Measurements from ENCODE around the gene SSTR3. TPM values are rescaled to one million over a fixed set of nuclear protein-coding genes. Genes with fewer than 3 reads are reported as not detected.

The SSTR3 gene
- polyA plus RNA-seq, 1 donor from 2014 or later, result not detected

DNA sequence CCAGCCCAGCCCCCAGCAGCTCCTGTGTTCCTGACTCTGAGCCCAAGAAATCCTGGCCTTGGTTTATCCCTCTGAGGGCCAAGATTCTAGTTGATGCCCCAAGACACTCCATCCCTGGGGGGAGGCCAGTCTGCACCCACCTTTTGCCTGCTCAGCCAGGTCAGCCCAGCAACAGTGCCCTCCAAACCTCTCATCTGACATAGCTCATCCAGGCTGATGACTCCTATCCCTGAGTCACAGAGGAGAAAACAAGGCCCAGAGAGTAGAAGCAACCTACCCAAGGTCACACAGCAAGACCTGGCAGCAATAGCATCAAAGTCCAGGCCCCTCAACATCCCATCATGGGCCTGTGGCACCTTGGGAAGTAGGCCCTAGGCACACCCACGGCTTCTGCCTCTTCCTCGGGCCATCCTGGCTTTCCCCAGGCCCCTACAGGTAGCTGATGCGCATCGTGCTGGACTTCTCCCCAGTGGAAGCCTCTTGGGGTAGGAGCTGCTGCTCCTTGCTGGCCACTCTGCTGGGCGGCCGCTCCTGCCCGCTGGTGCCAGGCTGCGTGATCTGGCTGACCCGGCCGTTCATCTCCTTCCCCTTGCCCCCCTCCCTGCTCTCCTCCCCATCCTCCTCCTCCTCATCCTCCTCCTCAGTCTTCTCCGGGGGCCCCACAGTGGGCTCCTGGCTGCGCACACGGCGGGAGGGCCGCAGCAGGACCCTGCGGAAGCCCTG, 6.0 kb downstream of the SSTR3 start:
- no peak overlapping the region for H3K4me3 ChIP-seq (ENCODE audit: low read length)
- no peaks in the 10 kb centered on the region for H3K9me3 ChIP-seq (ENCODE audit: low read length)
- H3K27me3 ChIP-seq (ENCODE audit: insufficient read depth, low read depth, low read length), result no peaks in the 10 kb centered on the region
- H3K9ac ChIP-seq (ENCODE audit: low read length), result no peak overlapping the region
- no peak for TF ChIP-seq SMC3 (conservative IDR thresholded peaks at IDR 0.05; ENCODE audit: poor library complexity)
- no peak for TF ChIP-seq EP300 (conservative IDR thresholded peaks at IDR 0.05; ENCODE audit: poor library complexity, severe bottlenecking)
- H3K9me2 ChIP-seq (ENCODE audit: insufficient read depth, low read length), result no peaks in the 10 kb centered on the region
- H3K27ac ChIP-seq (ENCODE audit: low read length), result no peak overlapping the region
- H4K20me1 ChIP-seq (ENCODE audit: insufficient read depth), result no peaks in the 10 kb centered on the region
- H3K4me2 ChIP-seq (ENCODE audit: low read length), result no peak overlapping the region
- H3F3A ChIP-seq (ENCODE audit: insufficient read depth, low read length, poor library complexity, severe bottlenecking), result no peaks in the 10 kb centered on the region
- no peaks in the 10 kb centered on the region for H3K36me3 ChIP-seq (ENCODE audit: insufficient read depth, low read length)
- H3K79me2 ChIP-seq (replicated peaks; ENCODE audit: insufficient read depth, low read length), result no peaks in the 10 kb centered on the region
- H2AFZ ChIP-seq (ENCODE audit: low read depth, low read length), result no peak overlapping the region

GRCh38 chr22:37205046-37205445, 7.2 kb downstream of the SSTR3 start:
- Histone ChIP-seq H2AFZ (ENCODE audit: low read depth, low read length) (no peak overlapping the region), H3K79me2 (replicated peaks; ENCODE audit: insufficient read depth, low read length) (no peaks in the 10 kb centered on the region), H3K27me3 (ENCODE audit: insufficient read depth, low read depth, low read length) (no peaks in the 10 kb centered on the region), H4K20me1 (ENCODE audit: insufficient read depth) (no peaks in the 10 kb centered on the region), H3K4me3 (ENCODE audit: low read length) (no peak overlapping the region), H3K9ac (ENCODE audit: low read length) (no peak overlapping the region), H3K9me2 (ENCODE audit: insufficient read depth, low read length) (no peaks in the 10 kb centered on the region), H3K36me3 (ENCODE audit: insufficient read depth, low read length) (no peaks in the 10 kb centered on the region), H3F3A (ENCODE audit: insufficient read depth, low read length, poor library complexity, severe bottlenecking) (no peaks in the 10 kb centered on the region), H3K9me3 (ENCODE audit: low read length) (no peaks in the 10 kb centered on the region), H3K27ac (ENCODE audit: low read length) (no peak overlapping the region), H3K4me2 (ENCODE audit: low read length) (no peak overlapping the region)
- TF ChIP-seq RAD21 (conservative IDR thresholded peaks at IDR 0.05) (no peak), POLR2AphosphoS5 (IDR thresholded peaks at IDR 0.05) (no peak), TAF1 (IDR thresholded peaks at IDR 0.05; ENCODE audit: low read depth) (no peak), SMC3 (conservative IDR thresholded peaks at IDR 0.05; ENCODE audit: poor library complexity) (no peak), CTCF (IDR thresholded peaks at IDR 0.05; ENCODE audit: poor library complexity, severe bottlenecking) (no peak)
- TF ChIP-seq, protein P1, sequence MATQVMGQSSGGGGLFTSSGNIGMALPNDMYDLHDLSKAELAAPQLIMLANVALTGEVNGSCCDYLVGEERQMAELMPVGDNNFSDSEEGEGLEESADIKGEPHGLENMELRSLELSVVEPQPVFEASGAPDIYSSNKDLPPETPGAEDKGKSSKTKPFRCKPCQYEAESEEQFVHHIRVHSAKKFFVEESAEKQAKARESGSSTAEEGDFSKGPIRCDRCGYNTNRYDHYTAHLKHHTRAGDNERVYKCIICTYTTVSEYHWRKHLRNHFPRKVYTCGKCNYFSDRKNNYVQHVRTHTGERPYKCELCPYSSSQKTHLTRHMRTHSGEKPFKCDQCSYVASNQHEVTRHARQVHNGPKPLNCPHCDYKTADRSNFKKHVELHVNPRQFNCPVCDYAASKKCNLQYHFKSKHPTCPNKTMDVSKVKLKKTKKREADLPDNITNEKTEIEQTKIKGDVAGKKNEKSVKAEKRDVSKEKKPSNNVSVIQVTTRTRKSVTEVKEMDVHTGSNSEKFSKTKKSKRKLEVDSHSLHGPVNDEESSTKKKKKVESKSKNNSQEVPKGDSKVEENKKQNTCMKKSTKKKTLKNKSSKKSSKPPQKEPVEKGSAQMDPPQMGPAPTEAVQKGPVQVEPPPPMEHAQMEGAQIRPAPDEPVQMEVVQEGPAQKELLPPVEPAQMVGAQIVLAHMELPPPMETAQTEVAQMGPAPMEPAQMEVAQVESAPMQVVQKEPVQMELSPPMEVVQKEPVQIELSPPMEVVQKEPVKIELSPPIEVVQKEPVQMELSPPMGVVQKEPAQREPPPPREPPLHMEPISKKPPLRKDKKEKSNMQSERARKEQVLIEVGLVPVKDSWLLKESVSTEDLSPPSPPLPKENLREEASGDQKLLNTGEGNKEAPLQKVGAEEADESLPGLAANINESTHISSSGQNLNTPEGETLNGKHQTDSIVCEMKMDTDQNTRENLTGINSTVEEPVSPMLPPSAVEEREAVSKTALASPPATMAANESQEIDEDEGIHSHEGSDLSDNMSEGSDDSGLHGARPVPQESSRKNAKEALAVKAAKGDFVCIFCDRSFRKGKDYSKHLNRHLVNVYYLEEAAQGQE (IDR thresholded peaks at IDR 0.05; ENCODE audit: borderline replicate concordance), result no peak

DNA sequence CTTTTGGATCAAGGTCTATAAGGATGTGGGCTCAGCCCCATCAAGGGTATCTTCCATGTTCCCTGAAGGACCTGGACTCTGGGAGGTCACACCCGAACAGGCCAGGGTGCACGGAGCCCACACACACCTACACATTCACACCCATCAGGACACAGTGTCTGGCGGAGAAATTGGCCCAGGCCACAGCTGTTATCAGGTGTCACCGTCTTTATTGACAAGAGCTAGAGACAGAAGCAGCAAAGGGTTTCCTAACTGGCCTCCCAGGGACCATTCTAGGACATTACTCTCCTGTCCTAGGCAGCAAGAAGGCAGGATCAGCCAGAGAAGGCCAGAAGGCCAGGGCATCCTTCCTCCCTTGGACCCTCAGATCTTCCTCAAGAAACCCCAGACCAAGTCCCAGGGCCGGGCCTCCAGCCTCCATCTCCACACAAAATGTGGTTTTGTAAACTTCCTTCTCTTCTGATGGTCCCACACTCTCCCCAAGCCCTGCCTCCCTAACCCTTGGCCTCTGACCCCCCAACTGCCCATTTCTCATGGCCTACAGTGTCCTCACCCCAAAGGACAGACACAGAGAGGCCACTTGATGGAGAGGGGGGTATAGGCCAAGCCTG, 8.1 kb downstream of the SSTR3 start:
- H3K27me3 ChIP-seq (ENCODE audit: insufficient read depth, low read depth, low read length), result no peaks in the 10 kb centered on the region
- no peaks in the 10 kb centered on the region for H3K36me3 ChIP-seq (ENCODE audit: insufficient read depth, low read length)
- no peaks in the 10 kb centered on the region for H4K20me1 ChIP-seq (ENCODE audit: insufficient read depth)
- H3K9me2 ChIP-seq (ENCODE audit: insufficient read depth, low read length), result no peaks in the 10 kb centered on the region
- H3K9me3 ChIP-seq (ENCODE audit: low read length), result no peaks in the 10 kb centered on the region
- no peak overlapping the region for H3K27ac ChIP-seq (ENCODE audit: low read length)
- no peak overlapping the region for H3K4me3 ChIP-seq (ENCODE audit: low read length)
- H3K79me2 ChIP-seq (replicated peaks; ENCODE audit: insufficient read depth, low read length), result no peaks in the 10 kb centered on the region
- no peak overlapping the region for H3K4me2 ChIP-seq (ENCODE audit: low read length)
- H2AFZ ChIP-seq (ENCODE audit: low read depth, low read length), result no peak overlapping the region
- H3K9ac ChIP-seq (ENCODE audit: low read length), result no peak overlapping the region
- H3F3A ChIP-seq (ENCODE audit: insufficient read depth, low read length, poor library complexity, severe bottlenecking), result no peaks in the 10 kb centered on the region
- TF ChIP-seq SMC3 (conservative IDR thresholded peaks at IDR 0.05; ENCODE audit: poor library complexity), result no peak
- no peak for TF ChIP-seq RAD21 (conservative IDR thresholded peaks at IDR 0.05)
- no peak for TF ChIP-seq MXI1 (conservative IDR thresholded peaks at IDR 0.05; ENCODE audit: poor library complexity, severe bottlenecking)
- TF ChIP-seq, protein P1 (IDR thresholded peaks at IDR 0.05; ENCODE audit: borderline replicate concordance), result no peak
- no peak for TF ChIP-seq CTCF (IDR thresholded peaks at IDR 0.05; ENCODE audit: poor library complexity, severe bottlenecking)
- TF ChIP-seq EP300 (conservative IDR thresholded peaks at IDR 0.05; ENCODE audit: poor library complexity, severe bottlenecking), result no peak
- no peak for TF ChIP-seq EZH2 (IDR thresholded peaks at IDR 0.05; ENCODE audit: borderline replicate concordance, insufficient read depth, low read length, poor library complexity, severe bottlenecking)
- no peak for TF ChIP-seq TAF1 (IDR thresholded peaks at IDR 0.05; ENCODE audit: low read depth)

All from neural cell (in vitro differentiated cells).